Astrocyte (in vitro differentiated cells and primary cell): ENCODE data around the gene NSRP1. TPM values are rescaled to one million over a fixed set of nuclear protein-coding genes. Genes with fewer than 3 reads are reported as not detected.

Experiments
- DNase-seq: peaks from one replicate; pipeline ENCODE4 v3.0.0-alpha.2; 2010; ENCODE audit warnings: low read depth
- FAIRE-seq: peaks from 2 replicates; lab custom pipeline; 2011; peaks lifted over from hg19 to GRCh38; lab: Jason Lieb, UNC
- H2AFZ ChIP-seq: 2 replicates; pipeline ENCODE4 v1.6.0; 2012; ENCODE audit warnings: low read depth, low read length, inconsistent platforms
- H3K27ac ChIP-seq: 2 replicates; pipeline ENCODE4 v1.5.1; 2011; ENCODE audit warnings: low read depth, low read length, inconsistent platforms
- H3K27me3 ChIP-seq: 2 replicates; pipeline ENCODE4 v1.6.0; 2011; ENCODE audit warnings: low read length, inconsistent platforms; ENCODE audit not compliant: insufficient read depth
- H3K36me3 ChIP-seq: 2 replicates; pipeline ENCODE4 v1.5.1; 2011; ENCODE audit warnings: low read length, inconsistent platforms; ENCODE audit not compliant: insufficient read depth
- H3K4me1 ChIP-seq: 2 replicates; pipeline ENCODE4 v1.5.1; 2011; ENCODE audit warnings: low read length, inconsistent platforms; ENCODE audit not compliant: insufficient read depth
- H3K4me2 ChIP-seq: 2 replicates; pipeline ENCODE4 v1.6.0; 2012; ENCODE audit warnings: low read length, inconsistent platforms
- H3K4me3 ChIP-seq: 2 replicates; pipeline ENCODE4 v1.5.1; 2011; ENCODE audit warnings: low read depth, mild to moderate bottlenecking, low read length, inconsistent platforms; ENCODE audit not compliant: insufficient read depth
- H3K79me2 ChIP-seq: 2 replicates; pipeline ENCODE4 v1.6.0; 2012; ENCODE audit warnings: mild to moderate bottlenecking, low read length, inconsistent platforms; ENCODE audit not compliant: insufficient read depth
- H3K9ac ChIP-seq: 2 replicates; pipeline ENCODE4 v1.6.0; 2012; ENCODE audit warnings: mild to moderate bottlenecking, low read length, inconsistent platforms
- H3K9me3 ChIP-seq: 2 replicates; pipeline ENCODE4 v1.5.1; 2012; ENCODE audit warnings: low read depth, mild to moderate bottlenecking, low read length, inconsistent platforms; ENCODE audit not compliant: insufficient read depth
- H4K20me1 ChIP-seq: 2 replicates; pipeline ENCODE4 v1.6.0; 2012; ENCODE audit warnings: low read length, inconsistent platforms; ENCODE audit not compliant: insufficient read depth
- H3K27ac Mint-ChIP-seq: one replicate; pipeline ENCODE4 v1.8.0; 2021; ENCODE audit warnings: mild to moderate bottlenecking, mixed read lengths; ENCODE audit not compliant: unreplicated experiment
- H3K27me3 Mint-ChIP-seq: one replicate; pipeline ENCODE4 v1.8.0; 2021; ENCODE audit warnings: low read depth, mixed read lengths; ENCODE audit not compliant: unreplicated experiment
- H3K36me3 Mint-ChIP-seq: one replicate; pipeline ENCODE4 v1.8.0; 2021; ENCODE audit warnings: low read depth, mixed read lengths; ENCODE audit not compliant: unreplicated experiment
- H3K4me1 Mint-ChIP-seq: one replicate; pipeline ENCODE4 v1.8.0; 2021; ENCODE audit warnings: low read depth, mixed read lengths; ENCODE audit not compliant: unreplicated experiment
- H3K4me3 Mint-ChIP-seq: one replicate; pipeline ENCODE4 v1.8.0; 2021; ENCODE audit warnings: mild to moderate bottlenecking, moderate library complexity, mixed read lengths; ENCODE audit not compliant: unreplicated experiment
- H3K9me3 Mint-ChIP-seq: one replicate; pipeline ENCODE4 v1.8.0; 2021; ENCODE audit warnings: mild to moderate bottlenecking, mixed read lengths; ENCODE audit not compliant: unreplicated experiment
- EZH2 ChIP-seq: IDR thresholded peaks from 2 replicates; pipeline ENCODE4 v1.6.1; 2012; ENCODE audit warnings: mild to moderate bottlenecking, low read length, inconsistent platforms; ENCODE audit not compliant: insufficient read depth
- total RNA-seq: library from RNA; stranded (reverse); gene quantifications from 2 replicates; pipeline ENCODE4 v1.2.1, GENCODE V29; 2021
- TF ChIP-seq, protein P1 (sequence below): IDR thresholded peaks from 2 replicates; pipeline ENCODE4 v1.5.1; 2011; ENCODE audit warnings: low read depth, mild to moderate bottlenecking, inconsistent platforms, low read length, moderate library complexity; ENCODE audit not compliant: insufficient read depth

Gene NSRP1
- total RNA-seq, 1 donor from 2014 or later, result 17.7 TPM

DNA sequence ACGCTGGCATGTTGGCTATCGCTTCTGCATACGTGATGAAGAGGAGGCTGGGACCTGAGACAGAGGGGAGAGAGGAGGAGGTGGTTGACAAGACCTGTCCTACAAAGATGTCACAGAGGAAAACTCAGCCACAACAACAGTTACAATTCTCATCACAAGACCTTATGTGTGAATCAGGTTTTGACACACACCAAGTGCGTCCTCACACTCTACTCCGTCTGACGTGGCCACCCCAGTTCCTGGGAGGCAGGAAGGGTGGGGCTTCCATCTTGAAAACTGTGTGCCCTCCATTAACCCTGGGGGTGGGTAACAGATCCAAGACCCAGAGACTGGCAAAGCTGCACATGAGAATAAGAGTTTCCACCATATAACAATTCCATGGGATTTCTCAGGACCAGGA lies 94.8 kb downstream of the NSRP1 start:
- Histone ChIP-seq H3K4me3 (no peak overlapping the region), H3K27ac (no peak overlapping the region), H3K79me2 (no peaks in the 10 kb centered on the region), H3K9me3 (no peaks in the 10 kb centered on the region), H2AFZ (no peak overlapping the region), H4K20me1 (no peaks in the 10 kb centered on the region), H3K27me3 (no peaks in the 10 kb centered on the region), H3K4me2 (no peak overlapping the region), H3K4me1 (no peaks in the 10 kb centered on the region), H3K36me3 (no peaks in the 10 kb centered on the region), H3K9ac (no peak overlapping the region)
- Mint-ChIP-seq H3K4me1 (no peaks in the 10 kb centered on the region), H3K27me3 (peaks cover 31% of the 10 kb centered on the region), H3K4me3 (no peak overlapping the region), H3K36me3 (peaks cover 7% of the 10 kb centered on the region), H3K9me3 (no peaks in the 10 kb centered on the region), H3K27ac (no peak overlapping the region)
- DNase-seq (no peak), FAIRE-seq (no peak)
- TF ChIP-seq, protein P1, sequence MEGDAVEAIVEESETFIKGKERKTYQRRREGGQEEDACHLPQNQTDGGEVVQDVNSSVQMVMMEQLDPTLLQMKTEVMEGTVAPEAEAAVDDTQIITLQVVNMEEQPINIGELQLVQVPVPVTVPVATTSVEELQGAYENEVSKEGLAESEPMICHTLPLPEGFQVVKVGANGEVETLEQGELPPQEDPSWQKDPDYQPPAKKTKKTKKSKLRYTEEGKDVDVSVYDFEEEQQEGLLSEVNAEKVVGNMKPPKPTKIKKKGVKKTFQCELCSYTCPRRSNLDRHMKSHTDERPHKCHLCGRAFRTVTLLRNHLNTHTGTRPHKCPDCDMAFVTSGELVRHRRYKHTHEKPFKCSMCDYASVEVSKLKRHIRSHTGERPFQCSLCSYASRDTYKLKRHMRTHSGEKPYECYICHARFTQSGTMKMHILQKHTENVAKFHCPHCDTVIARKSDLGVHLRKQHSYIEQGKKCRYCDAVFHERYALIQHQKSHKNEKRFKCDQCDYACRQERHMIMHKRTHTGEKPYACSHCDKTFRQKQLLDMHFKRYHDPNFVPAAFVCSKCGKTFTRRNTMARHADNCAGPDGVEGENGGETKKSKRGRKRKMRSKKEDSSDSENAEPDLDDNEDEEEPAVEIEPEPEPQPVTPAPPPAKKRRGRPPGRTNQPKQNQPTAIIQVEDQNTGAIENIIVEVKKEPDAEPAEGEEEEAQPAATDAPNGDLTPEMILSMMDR, result no peak
- TF ChIP-seq EZH2, result no peak

DNA sequence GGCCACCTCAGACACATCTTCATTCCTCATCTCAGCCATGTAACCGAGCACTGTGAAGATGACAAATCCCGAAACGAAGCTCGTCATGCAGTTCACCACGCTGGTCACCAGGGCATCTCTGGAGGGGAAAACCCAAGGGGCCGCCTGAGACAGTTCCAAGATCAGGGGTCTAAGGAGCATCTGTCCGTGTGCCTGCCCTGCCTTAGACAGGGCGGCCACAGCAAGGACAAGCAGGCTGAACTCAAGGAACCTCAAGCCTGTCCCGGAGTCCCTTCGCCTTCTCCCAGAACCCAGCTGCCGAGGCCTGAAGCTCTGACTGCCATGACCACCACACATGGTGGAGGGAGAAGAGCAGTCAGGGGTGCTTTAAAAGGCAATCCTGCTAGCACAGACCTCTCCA lies 96.1 kb downstream of the NSRP1 start:
- Histone ChIP-seq H3K4me3 (no peak overlapping the region), H3K4me2 (no peak overlapping the region), H3K36me3 (no peaks in the 10 kb centered on the region), H4K20me1 (no peaks in the 10 kb centered on the region), H3K27ac (no peak overlapping the region), H3K27me3 (no peaks in the 10 kb centered on the region), H2AFZ (no peak overlapping the region), H3K79me2 (no peaks in the 10 kb centered on the region), H3K4me1 (no peaks in the 10 kb centered on the region), H3K9me3 (no peaks in the 10 kb centered on the region), H3K9ac (no peak overlapping the region)
- FAIRE-seq (no peak), DNase-seq (no peak)
- Mint-ChIP-seq H3K27me3 (peaks cover 28% of the 10 kb centered on the region), H3K4me3 (no peak overlapping the region), H3K4me1 (no peaks in the 10 kb centered on the region), H3K36me3 (peaks cover 7% of the 10 kb centered on the region), H3K27ac (no peak overlapping the region), H3K9me3 (no peaks in the 10 kb centered on the region)
- TF ChIP-seq, protein P1, result no peak
- no peak for TF ChIP-seq EZH2

DNA sequence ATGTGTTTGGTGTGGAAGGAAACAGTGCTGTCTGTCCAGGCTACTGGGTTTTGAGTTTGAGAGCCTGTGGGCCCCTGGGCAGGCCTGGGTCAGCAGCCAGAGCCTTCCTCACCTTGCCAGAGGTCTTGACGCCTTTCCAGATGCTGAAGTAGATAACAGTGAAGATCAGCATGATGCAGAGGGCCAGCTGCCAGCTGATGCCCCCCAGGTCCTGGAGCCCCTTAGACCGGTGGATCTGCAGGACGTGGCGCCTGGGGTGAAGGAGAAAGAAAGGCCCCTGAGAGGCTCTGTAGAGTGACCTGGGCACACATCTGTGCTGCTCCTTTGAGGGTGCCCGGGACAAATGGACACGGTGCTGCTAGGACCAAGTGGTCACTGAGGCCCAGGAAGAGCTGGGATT lies 100.4 kb downstream of the NSRP1 start:
- FAIRE-seq, result no peak
- no peak for TF ChIP-seq EZH2
- TF ChIP-seq, protein P1, result no peak
- H3K4me2 ChIP-seq, result no peak overlapping the region
- H3K9me3 Mint-ChIP-seq, result peaks cover 1% of the 10 kb centered on the region
- no peaks in the 10 kb centered on the region for H3K36me3 ChIP-seq
- no peaks in the 10 kb centered on the region for H4K20me1 ChIP-seq
- no peak overlapping the region for H3K4me3 ChIP-seq
- H3K27ac ChIP-seq, result no peak overlapping the region
- peaks cover 36% of the 10 kb centered on the region for H3K27me3 Mint-ChIP-seq
- H3K27me3 ChIP-seq, result peaks cover 15% of the 10 kb centered on the region
- no peak overlapping the region for H3K9ac ChIP-seq
- no peak for DNase-seq
- no peak overlapping the region for H3K27ac Mint-ChIP-seq
- H3K79me2 ChIP-seq, result no peaks in the 10 kb centered on the region
- no peak overlapping the region for H3K4me3 Mint-ChIP-seq
- H3K9me3 ChIP-seq, result no peaks in the 10 kb centered on the region
- H3K4me1 Mint-ChIP-seq, result peaks cover 1% of the 10 kb centered on the region
- H3K4me1 ChIP-seq, result no peaks in the 10 kb centered on the region
- no peak overlapping the region for H2AFZ ChIP-seq
- no peaks in the 10 kb centered on the region for H3K36me3 Mint-ChIP-seq
